Pancreas (tissue), 10 donors: Measurements from ENCODE around the gene SMARCD2. TPM values are rescaled to one million over a fixed set of nuclear protein-coding genes. Genes with fewer than 3 reads are reported as not detected.

Experiments used
- ATAC-seq, 4 donors: fragments of 200-7000 bp; cut with Tn5 transposase; one replicate each; pipeline versions ENCODE4 v1.8.0 to v1.9.1; 2020; ENCODE audit warnings: mild to moderate bottlenecking in 4 of 4, moderate library complexity in 4 of 4
- DNase-seq, 6 donors: peaks; one replicate each; pipeline ENCODE4 v3.0.0-alpha.2; 2020
- FAIRE-seq: peaks from 2 replicates; lab custom pipeline; 2012; peaks lifted over from hg19 to GRCh38; lab: Jason Lieb, UNC
- H3K27ac ChIP-seq, 4 donors: fragments of 200-600 bp; sonication (generic); 1 replicate in 3 of 4; 2 replicates in 1 of 4; pipeline versions ENCODE4 v1.5.0 to v1.8.0; 2020
- H3K27me3 ChIP-seq, 4 donors: fragments of 200-600 bp; one replicate each; pipeline ENCODE4 v1.8.0; 2021
- H3K36me3 ChIP-seq, 3 donors: fragments of 200-600 bp; sonication (generic) in 1 of 3; one replicate each; pipeline versions ENCODE4 v1.5.0 to v1.8.0; 2020 to 2021
- H3K4me1 ChIP-seq, 3 donors: fragments of 200-600 bp; one replicate each; pipeline ENCODE4 v1.8.0; 2021
- H3K4me3 ChIP-seq, 4 donors: fragments of 200-600 bp; sonication (generic) in 2 of 4; one replicate each; pipeline versions ENCODE4 v1.5.0 to v1.8.0; 2020 to 2021
- H3K9me3 ChIP-seq, 4 donors: fragments of 200-600 bp; one replicate each; pipeline ENCODE4 v1.8.0; 2021
- WGBS, 2 donors: extraction: QIAGEN DNeasy Blood & Tissue Kit; methylation state at CpG; one replicate each; pipeline ENCODE4 v1.1.7; 2013; 5-methylcytosine and 5-hydroxymethylcytosine counted together
- intact Hi-C, 3 donors: fragments of 100-400 bp; cut with DNase I; formaldehyde crosslinking; loops; one replicate each; pipeline versions ENCODE4 v1.11.1 to v1.14.2; 2022
- polyA plus RNA-seq, 2 donors: library from polyadenylated mRNA; stranded (reverse); fragments of 200-250 nt; gene quantifications; one replicate each; pipeline ENCODE4 v1.2.3, GENCODE V29; 2013
- total RNA-seq, 6 donors: library from RNA; stranded (reverse); fragmentation: NEBNext Ultra II Directional in 4 of 6; extraction: Animal tissue kit (Norgen Biotek cat#: 25700) in 4 of 6; gene quantifications; one replicate each; pipeline versions ENCODE4 v1.2.1 to v1.2.4, GENCODE V29; 2021 to 2023
- TF ChIP-seq, protein P1 (sequence below), 4 donors: fragments of 200-600 bp; sonication (generic) in 3 of 4; IDR thresholded peaks; one replicate each; pipeline versions ENCODE4 v1.5.0 to v1.8.0; 2021; ENCODE audit warnings: antibody characterized with exemption in 4 of 4
- donor health status: healthy with polysubstance abuse.
- donor health status: DM: no; HTN: no; CAD: no; lungs with moderate emphysema.
- donor health status: DM: no; HTN: no; CAD: no.
- donor health status: control.
- donor health status: control.
- donor health status: Bipolar disorder and iron deficiency.
- donor health status: DM: yes; HTN: yes; CAD: no.
- donor health status: DM: no; HTN: no; CAD: no.
- donor health status: DM: no; HTN: no; CAD: no.
- donor health status: DM: yes; HTN: yes; CAD: no.

SMARCD2 gene
- total and polyA plus RNA-seq, 8 donors, result 37.6 to 57.3 (median 47.2) TPM

GRCh38 chr17:63816669-63817068, 25.8 kb downstream of the SMARCD2 start:
- Histone ChIP-seq H3K4me1 (peaks cover 0 to 7% (median 0%) of the 10 kb centered on the region in 3 donors), H3K4me3 (no peak overlapping the region), H3K27me3 (no peaks in the 10 kb centered on the region), H3K9me3 (no peaks in the 10 kb centered on the region), H3K36me3 (peaks cover 0 to 98% (median 66%) of the 10 kb centered on the region in 3 donors), H3K27ac (no peak overlapping the region)
- no peak for ATAC-seq
- 85 to 89% methylated on average over 4 of the region's 4 CpGs for WGBS, 2 donors
- no peak for FAIRE-seq
- no peak for DNase-seq
- intact Hi-C loops, result no loop called here
- TF ChIP-seq, protein P1, sequence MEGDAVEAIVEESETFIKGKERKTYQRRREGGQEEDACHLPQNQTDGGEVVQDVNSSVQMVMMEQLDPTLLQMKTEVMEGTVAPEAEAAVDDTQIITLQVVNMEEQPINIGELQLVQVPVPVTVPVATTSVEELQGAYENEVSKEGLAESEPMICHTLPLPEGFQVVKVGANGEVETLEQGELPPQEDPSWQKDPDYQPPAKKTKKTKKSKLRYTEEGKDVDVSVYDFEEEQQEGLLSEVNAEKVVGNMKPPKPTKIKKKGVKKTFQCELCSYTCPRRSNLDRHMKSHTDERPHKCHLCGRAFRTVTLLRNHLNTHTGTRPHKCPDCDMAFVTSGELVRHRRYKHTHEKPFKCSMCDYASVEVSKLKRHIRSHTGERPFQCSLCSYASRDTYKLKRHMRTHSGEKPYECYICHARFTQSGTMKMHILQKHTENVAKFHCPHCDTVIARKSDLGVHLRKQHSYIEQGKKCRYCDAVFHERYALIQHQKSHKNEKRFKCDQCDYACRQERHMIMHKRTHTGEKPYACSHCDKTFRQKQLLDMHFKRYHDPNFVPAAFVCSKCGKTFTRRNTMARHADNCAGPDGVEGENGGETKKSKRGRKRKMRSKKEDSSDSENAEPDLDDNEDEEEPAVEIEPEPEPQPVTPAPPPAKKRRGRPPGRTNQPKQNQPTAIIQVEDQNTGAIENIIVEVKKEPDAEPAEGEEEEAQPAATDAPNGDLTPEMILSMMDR (IDR thresholded peaks at IDR 0.05), result no peak

GRCh38 chr17:63816123-63816522, 26.4 kb downstream of the SMARCD2 start:
- ATAC-seq (no peak), FAIRE-seq (no peak), DNase-seq (no peak)
- TF ChIP-seq, protein P1 (IDR thresholded peaks at IDR 0.05), result no peak
- Histone ChIP-seq H3K27me3 (no peaks in the 10 kb centered on the region), H3K27ac (no peak overlapping the region), H3K36me3 (peaks cover 0 to 99% (median 66%) of the 10 kb centered on the region in 3 donors), H3K4me1 (peaks cover 0 to 7% (median 0%) of the 10 kb centered on the region in 3 donors), H3K4me3 (no peak overlapping the region), H3K9me3 (no peaks in the 10 kb centered on the region)
- 84% methylated on average over 2 of the region's 2 CpGs for WGBS, 2 donors
- intact Hi-C loops, result no loop called here

DNA sequence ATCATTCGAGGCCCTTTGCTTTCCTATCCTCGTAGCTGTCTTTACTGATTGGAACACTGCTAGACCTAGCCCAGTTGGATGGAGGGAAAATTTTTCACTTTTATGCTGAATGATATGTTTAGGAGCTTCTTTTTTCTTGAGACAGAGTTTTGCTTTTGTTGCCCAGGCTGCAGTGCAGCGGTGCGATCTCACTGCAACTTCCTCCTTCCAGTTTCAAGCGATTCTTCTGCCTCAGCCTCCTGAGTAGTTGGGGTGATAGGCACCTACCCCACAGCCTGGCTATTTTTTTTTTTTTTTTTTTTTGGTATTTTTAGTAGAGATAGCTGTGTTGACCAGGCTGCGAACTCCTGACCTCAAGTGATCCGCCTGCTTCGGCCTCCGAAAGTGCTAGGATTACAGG, 32.5 kb downstream of the SMARCD2 start:
- Histone ChIP-seq H3K9me3 (no peaks in the 10 kb centered on the region), H3K27me3 (no peaks in the 10 kb centered on the region), H3K27ac (no peak overlapping the region), H3K4me3 (no peak overlapping the region), H3K4me1 (no peaks in the 10 kb centered on the region), H3K36me3 (peaks cover 5 to 99% (median 82%) of the 10 kb centered on the region in 3 donors)
- DNase-seq (no peak), FAIRE-seq (no peak), ATAC-seq (no peak)
- TF ChIP-seq, protein P1 (IDR thresholded peaks at IDR 0.05), result no peak
- intact Hi-C loops, result no loop called here
- 94 to 96% methylated on average over 9 of the region's 9 CpGs for WGBS, 2 donors

- DNase-seq (no peak), ATAC-seq (no peak), FAIRE-seq (no peak)
- TF ChIP-seq, protein P1 (IDR thresholded peaks at IDR 0.05), result no peak
- H3K36me3 ChIP-seq, result peaks cover 6 to 95% (median 63%) of the 10 kb centered on the region in 3 donors
- H3K9me3 ChIP-seq, result no peaks in the 10 kb centered on the region
- intact Hi-C loops, result no loop called here
- no peak overlapping the region for H3K27ac ChIP-seq
- 32 to 38% methylated on average over 2 of the region's 2 CpGs for WGBS, 2 donors
- H3K4me3 ChIP-seq, result no peak overlapping the region
- no peaks in the 10 kb centered on the region for H3K27me3 ChIP-seq
- no peaks in the 10 kb centered on the region for H3K4me1 ChIP-seq
Observed at GRCh38 chr17:63805591-63805990, 36.9 kb downstream of the SMARCD2 start.

DNA sequence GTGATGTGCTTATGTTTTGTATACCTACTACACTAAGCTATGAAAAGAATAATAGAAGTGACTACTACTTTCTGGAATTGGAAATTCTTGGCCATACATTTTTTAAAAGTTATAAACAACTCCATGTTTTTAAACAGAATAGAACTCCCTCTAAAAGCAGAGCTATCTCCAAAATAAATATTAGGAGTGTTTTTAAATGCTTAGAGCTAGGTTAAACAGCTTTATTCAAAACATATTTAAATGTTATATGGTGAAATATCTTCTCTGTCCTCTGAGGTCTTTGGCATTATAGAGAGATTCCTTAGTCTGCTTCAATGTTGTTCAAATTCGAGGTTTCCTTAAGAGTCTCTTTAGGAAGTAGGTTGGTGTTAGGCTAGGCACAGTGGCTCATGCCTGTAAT, 38.2 kb downstream of the SMARCD2 start:
- Histone ChIP-seq H3K9me3 (no peaks in the 10 kb centered on the region), H3K36me3 (peaks cover 9 to 95% (median 55%) of the 10 kb centered on the region in 3 donors), H3K27ac (no peak overlapping the region), H3K4me3 (no peak overlapping the region), H3K27me3 (no peaks in the 10 kb centered on the region), H3K4me1 (no peaks in the 10 kb centered on the region)
- 88 to 90% methylated on average over 1 of the region's 1 CpG for WGBS, 2 donors
- FAIRE-seq (no peak), DNase-seq (no peak), ATAC-seq (no peak)
- intact Hi-C loops, result no loop called here
- TF ChIP-seq, protein P1 (IDR thresholded peaks at IDR 0.05), result no peak
